Left renal pelvis (tissue), 4 donors: ENCODE measurements around the gene GRPEL1. TPM values are rescaled to one million over a fixed set of nuclear protein-coding genes. Genes with fewer than 3 reads are reported as not detected.

ENCODE experiments used
- DNase-seq, 4 donors: peaks; one replicate each; pipeline ENCODE4 v3.0.0-alpha.2; 2013; ENCODE audit warnings: low read depth in 4 of 4, low spot score in 3 of 4
- polyA plus RNA-seq, 4 donors: library from polyadenylated mRNA; unstranded; fragments of 120-200 nt; gene quantifications; one replicate each; pipeline ENCODE4 v1.2.1, GENCODE V29; 2013; ENCODE audit not compliant: insufficient read length in 4 of 4

The GRPEL1 gene
- polyA plus RNA-seq, 4 donors, result 20.2 to 38.0 (median 32.9) TPM

DNA sequence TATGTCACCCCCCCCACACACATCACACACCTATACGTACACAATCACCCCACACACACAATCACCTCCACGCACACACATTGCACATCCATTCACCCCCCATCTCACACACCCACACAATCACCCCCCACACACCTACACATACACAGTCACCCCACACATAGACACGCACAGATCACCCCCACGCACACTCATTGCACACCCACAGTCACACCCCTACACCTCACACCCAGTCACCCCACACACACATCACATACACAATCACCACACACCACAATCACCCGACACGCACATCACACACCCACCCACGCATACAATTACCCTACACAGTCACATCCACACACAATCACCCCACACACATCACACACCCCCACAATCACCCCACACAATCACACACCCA is 40.6 kb downstream of the GRPEL1 start:
- no peak for DNase-seq

DNA sequence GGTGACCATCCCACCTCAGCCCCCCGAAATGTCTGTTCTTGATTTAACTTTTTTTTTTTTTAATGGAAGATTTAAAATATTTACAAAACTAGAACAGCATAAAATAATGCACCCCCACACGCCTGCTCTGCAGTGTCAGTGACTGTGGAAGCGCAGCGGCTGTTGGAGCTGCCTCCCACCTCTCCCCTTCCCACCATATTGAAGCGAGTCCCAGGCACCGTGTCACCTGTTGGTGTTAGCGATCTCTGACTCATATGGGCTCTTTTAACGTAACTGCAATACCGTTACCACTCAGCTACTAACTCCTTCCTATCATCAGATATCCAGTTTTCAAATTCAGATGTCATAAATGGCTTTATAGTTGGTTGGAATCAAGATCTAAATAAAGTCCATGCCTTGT is 41.8 kb downstream of the GRPEL1 start:
- DNase-seq, result no peak

DNA sequence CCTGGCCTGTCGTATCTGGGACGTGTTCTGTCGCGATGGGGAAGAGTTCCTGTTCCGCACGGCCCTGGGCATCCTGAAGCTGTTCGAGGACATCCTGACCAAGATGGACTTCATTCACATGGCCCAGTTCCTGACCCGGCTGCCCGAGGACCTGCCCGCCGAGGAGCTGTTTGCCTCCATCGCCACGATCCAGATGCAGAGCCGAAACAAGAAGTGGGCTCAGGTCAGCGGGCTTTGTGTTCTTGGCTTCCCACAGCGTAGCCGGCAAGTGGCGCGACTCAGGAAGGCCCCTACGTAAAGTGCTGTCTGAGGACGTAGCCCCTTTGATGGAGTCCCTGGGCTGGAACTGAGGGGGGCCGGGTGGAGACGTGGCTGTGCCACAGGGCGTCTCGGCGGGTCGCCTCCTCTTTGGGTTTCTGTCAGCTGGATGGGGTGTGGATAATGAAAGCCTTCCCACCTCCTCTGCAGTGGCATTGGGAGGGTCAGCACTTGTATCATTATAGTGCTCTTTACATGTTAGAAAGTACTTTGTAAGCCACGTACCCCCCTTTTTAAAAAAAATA is 42.7 kb downstream of the GRPEL1 start:
- no peak for DNase-seq

- DNase-seq, result no peak
Measured at GRCh38 chr4:7024336-7024890, 43.5 kb downstream of the GRPEL1 start.

GRCh38 chr4:7023901-7024300 is 44.0 kb downstream of the GRPEL1 start:
- no peak for DNase-seq

DNA sequence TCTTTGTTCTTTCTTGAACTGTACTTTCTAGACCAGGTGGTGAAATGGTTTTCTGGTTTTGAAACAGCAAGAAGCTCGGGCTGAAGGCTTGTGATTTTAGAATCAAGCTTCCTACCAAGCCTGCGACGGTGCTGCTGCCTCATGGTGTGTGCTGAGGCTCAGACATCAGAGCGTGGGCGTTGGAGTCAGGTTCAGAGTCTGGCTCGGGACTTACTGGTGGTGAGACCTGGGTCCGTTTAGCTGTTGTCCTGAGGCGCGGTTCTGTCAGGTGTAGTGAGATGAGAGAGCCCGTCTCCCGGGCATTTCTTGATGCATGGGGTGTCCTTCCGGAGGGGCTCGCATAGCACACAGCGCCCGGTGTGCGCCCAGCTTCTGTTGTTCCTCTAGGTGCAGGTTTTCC is 44.4 kb downstream of the GRPEL1 start:
- DNase-seq, result no peak

- no peak for DNase-seq
Measured at GRCh38 chr4:7021930-7022664, 45.8 kb downstream of the GRPEL1 start.

- no peak for DNase-seq
Measured at GRCh38 chr4:7021355-7021754, 46.5 kb downstream of the GRPEL1 start.

DNA sequence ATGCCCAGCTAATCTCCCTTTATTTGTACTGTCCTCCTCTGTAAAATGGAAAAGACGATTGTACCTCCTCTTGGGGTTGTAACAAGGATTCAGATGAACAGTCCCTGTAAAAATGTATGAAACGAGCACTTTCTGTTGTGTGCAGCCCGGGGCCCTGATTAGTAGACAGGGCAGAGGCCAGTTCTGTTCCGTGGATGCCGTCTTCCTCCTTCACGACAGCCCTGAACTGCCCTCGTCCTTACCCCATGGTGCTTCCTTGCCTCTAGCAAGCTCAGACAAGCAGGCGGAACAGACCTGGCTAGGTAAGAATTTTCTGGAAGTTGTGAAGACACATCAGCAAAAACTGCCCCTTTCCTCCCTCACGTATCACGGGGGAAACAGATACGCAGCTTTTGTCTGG is 47.0 kb downstream of the GRPEL1 start:
- no peak for DNase-seq

GRCh38 chr4:7020290-7020689 is 47.6 kb downstream of the GRPEL1 start:
- DNase-seq, result no peak

GRCh38 chr4:7019367-7019766 is 48.5 kb downstream of the GRPEL1 start:
- no peak for DNase-seq

DNA sequence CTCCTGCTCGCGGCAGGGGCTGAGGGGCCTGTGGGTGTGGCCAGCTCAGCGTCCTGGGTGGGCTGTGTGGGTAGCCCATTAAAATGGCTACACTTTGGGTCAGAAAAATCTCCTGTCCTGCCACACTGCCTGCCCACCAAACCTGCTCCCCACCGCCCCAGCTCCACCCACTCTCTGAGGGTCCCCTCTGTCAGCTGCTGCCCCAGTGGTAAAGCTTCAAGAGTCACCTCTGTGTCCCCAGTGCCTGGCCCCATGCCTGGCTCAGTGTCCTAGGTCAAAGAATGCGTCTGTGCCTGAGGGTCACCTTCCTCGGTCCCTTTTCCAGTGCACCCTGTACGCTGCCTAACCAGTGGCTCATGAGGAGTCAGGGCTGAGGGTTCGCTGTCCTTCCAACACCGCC is 49.6 kb downstream of the GRPEL1 start:
- DNase-seq, result no peak

DNA sequence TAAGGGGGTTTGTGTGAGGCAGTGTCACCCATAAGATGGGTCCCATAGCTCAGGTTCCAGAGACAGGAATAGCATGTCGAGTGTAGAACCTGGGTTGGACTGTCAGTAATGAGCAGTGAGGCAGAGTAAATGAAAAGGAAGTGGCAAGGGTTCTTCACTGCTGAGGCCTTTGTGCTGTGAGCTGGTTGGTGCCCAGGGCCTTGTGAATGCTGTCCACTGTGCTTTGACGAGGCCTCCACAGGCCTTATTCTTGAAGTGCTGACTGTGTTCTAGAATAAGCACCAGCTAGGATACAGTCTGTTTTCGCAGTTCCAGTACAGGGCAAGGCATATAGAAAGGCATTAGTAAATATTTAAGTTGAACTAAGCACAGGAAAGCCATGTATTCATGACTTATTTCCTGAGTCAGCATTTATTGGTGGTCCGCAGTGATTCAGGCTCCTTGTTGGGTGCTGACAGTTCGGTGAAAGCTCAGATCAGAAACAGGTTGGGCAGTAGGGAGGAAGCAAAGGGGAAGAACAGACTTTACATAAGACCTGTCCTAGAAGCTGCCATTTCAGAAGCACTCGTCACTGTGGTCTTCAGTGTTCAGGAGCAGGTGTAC is 50.3 kb downstream of the GRPEL1 start:
- no peak for DNase-seq

GRCh38 chr4:7016512-7016911 is 51.4 kb downstream of the GRPEL1 start:
- DNase-seq, result no peak

DNA sequence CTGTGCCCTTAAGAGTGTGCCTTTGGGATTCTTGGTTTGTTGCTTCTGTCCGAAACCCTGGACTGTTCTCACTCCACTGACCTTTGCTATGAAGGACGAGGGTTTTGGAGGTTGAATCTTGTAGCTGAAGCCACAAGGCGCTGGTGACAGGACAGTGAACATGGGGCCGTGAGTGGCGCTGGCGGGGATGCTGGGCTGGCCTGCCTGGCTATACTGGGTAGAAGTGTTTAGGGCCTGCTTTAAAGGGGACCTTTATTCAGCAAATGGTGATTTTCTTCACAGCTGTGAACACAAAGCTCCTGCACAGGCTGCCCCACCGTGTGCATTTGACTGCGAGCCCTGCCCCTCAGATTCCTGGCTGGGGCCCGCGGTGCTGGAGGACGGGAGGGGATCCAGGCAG is 51.8 kb downstream of the GRPEL1 start:
- DNase-seq, result no peak

DNA sequence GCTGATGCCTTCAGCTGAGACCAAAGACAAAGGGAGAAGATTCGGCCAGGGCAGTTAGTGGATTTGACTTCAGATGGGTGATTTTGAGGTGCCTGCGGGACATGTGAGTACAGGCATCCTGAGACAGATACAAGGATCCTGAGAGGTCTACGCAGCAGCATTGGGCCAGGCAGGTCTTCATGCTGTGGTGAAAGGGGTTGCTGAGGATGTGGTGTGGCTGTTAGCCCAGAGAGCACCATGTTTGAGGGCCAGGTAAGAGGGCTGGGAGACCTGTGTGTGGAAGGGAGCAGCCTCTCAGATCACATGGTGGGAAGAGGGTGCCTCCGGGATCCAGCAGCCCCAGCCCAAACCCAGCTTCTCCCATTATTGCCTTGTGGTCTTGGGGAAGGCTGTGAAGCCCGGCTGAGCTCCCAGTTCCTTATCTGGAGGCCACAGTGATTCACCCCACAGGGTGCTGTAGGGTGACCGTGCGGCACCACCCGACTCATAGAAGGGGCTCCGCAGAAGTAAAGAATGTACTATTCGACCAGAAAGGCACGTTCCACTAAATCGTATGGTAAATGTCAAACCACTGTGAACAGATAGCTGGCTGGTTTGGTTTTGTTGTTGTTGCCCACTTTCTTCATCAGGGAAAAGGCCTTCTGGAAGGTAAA is 52.4 kb downstream of the GRPEL1 start:
- no peak for DNase-seq

DNA sequence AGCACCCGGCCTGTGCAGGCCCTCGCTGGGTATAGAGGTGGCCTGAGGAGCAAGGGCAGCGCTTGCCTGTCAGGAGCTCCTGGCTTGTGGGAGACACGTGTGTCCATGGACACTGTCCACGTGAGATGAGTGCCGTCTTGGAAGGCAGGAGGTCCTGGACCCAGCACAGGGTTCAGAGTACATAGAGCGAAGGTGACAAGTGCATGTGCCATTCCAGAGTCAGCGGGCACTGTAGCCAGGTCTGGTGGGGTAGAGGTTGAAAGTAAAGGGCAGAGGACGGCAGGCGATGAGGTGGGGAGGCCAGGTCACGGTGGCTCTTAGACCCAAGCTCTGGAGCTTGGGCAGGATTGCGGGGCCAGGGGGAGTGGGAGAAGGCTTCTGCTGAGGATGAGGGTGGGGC is 53.0 kb downstream of the GRPEL1 start:
- no peak for DNase-seq

- DNase-seq, result no peak
Measured at GRCh38 chr4:7013175-7013574, 54.7 kb downstream of the GRPEL1 start.

- no peak for DNase-seq
Measured at GRCh38 chr4:7009564-7009963, 58.3 kb downstream of the GRPEL1 start.
